ENCODE measurements around the gene SPATS1. TPM values are rescaled to one million over a fixed set of nuclear protein-coding genes. Genes with fewer than 3 reads are reported as not detected.

SPATS1 gene
- total and polyA plus RNA-seq, 4 donors: 1.2 to 4.4 (median 2.3) TPM

DNA sequence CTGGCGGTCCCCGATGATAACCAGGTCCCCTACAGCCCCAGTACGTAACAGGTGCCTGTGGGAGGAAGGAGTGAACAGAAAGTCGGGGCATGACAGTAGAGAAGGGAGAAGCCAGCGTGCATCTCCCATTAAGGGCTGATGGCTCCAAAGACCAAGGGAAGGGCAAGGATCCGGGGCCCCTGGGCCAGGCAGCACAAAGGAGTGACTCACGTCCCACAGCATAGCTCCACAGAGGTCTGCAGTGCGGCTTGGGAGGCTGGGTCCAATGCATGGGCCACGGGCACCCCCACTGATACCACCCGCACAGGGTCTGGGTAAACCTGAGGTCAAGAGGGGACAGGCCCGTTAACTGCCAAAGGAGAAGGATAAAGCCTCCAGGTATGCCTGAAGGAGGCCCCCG lies 39.6 kb upstream of the SPATS1 start:
- DNase-seq (no peak), ATAC-seq (ENCODE audit: insufficient read depth, low FRiP score) (no peak)
- H3K4me1 ChIP-seq (ENCODE audit: control insufficient read depth in 5 of 5, insufficient read depth in 5 of 5, low read length in 5 of 5): peaks cover 0 to 2% (median 0%) of the 10 kb centered on the region in 5 donors
- peaks cover 0 to 70% (median 44%) of the 10 kb centered on the region in 4 donors for H3K36me3 ChIP-seq (ENCODE audit: control insufficient read depth in 4 of 4, insufficient read depth in 4 of 4, low read length in 4 of 4)
- peaks cover 0 to 5% (median 0%) of the 10 kb centered on the region in 3 donors for H3K27me3 ChIP-seq (ENCODE audit: control insufficient read depth in 3 of 3, insufficient read depth in 3 of 3, low read length in 2 of 3)
- no peak overlapping the region for H3K9ac ChIP-seq (ENCODE audit: insufficient read depth in 1 of 2, low read length in 2 of 2)
- H3K9me3 ChIP-seq (ENCODE audit: control insufficient read depth in 4 of 4, insufficient read depth in 3 of 4, low read length in 3 of 4): peaks cover 0 to 2% (median 0%) of the 10 kb centered on the region in 4 donors
- H3K4me3 ChIP-seq: no peak overlapping the region
- no peak for TF ChIP-seq CTCF (IDR thresholded peaks at IDR 0.05; ENCODE audit: control extremely low read depth, extremely low read depth)
- WGBS, 2 donors: 97 to 100% methylated on average over 12 of the region's 12 CpGs
- H3K27ac ChIP-seq (ENCODE audit: low read depth in 1 of 2, low read length in 1 of 2): no peak overlapping the region

GRCh38 chr6:44303842-44304241 lies 38.6 kb upstream of the SPATS1 start:
- DNase-seq: no peak
- Histone ChIP-seq H3K4me3 (no peak overlapping the region), H3K9me3 (ENCODE audit: control insufficient read depth in 4 of 4, insufficient read depth in 3 of 4, low read length in 3 of 4) (peaks cover 0 to 2% (median 0%) of the 10 kb centered on the region in 4 donors), H3K9ac (ENCODE audit: insufficient read depth in 1 of 2, low read length in 2 of 2) (no peak overlapping the region), H3K4me1 (ENCODE audit: control insufficient read depth in 5 of 5, insufficient read depth in 5 of 5, low read length in 5 of 5) (no peaks in the 10 kb centered on the region), H3K27me3 (ENCODE audit: control insufficient read depth in 3 of 3, insufficient read depth in 3 of 3, low read length in 2 of 3) (no peaks in the 10 kb centered on the region), H3K36me3 (ENCODE audit: control insufficient read depth in 4 of 4, insufficient read depth in 4 of 4, low read length in 4 of 4) (peaks cover 0 to 74% (median 46%) of the 10 kb centered on the region in 4 donors), H3K27ac (ENCODE audit: low read depth in 1 of 2, low read length in 1 of 2) (no peak overlapping the region)
- no peak for ATAC-seq (ENCODE audit: insufficient read depth, low FRiP score)
- whole genome bisulfite sequencing, 2 donors: 92 to 94% methylated on average over 6 of the region's 6 CpGs
- TF ChIP-seq CTCF (IDR thresholded peaks at IDR 0.05; ENCODE audit: control extremely low read depth, extremely low read depth): no peak

DNA sequence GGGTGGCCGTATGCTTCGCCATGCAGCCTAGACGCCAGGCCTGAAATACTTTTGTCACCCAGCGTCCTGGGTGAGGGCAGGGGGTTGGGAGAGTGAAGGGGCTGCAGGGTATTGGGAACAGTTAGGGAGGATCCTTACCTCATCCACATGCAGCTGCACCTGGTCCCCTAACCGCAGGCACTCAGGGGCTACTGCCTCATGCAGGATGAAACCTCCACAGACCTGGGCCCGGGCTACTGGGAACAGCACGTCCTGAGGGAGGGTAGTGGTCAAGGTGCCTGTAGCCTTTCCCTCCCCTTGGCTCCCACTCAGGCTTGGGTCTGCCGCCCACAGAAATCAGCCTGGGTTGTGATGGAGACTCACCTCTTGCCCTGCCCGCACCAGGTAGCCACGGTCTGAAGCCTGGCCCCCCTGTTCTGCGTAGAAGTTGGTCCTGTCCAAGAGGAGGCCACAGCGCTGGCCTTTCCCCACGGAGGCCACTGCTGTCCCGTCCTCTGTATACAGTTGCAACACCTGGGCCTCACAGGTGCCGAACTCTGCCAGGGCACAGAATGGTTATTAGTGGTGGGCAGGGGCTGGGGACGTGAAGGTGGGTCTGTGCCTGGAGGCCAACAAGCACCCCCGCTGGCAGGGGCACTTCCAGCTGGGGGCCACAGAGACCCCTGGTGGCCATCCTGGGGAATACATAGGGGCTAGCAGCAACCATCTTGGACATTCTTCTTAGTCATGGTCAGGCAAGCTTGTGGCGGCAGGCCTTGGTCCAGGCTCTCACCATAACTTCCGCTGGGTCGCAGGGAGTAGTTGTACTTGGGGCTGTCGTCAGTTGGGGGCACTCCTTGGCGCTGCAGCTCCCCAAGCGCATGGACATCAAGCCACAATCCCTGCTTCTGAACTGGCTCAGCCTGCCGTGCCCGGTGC lies 37.9 kb upstream of the SPATS1 start:
- H3K36me3 ChIP-seq (ENCODE audit: control insufficient read depth in 4 of 4, insufficient read depth in 4 of 4, low read length in 4 of 4): peaks cover 0 to 81% (median 50%) of the 10 kb centered on the region in 4 donors
- DNase-seq: peak in 1 of 3 donors; percentile 15

More for the DNA sequence above, 37.9 kb upstream of the SPATS1 start:
- Histone ChIP-seq H3K4me3 (no peak overlapping the region), H3K9ac (ENCODE audit: insufficient read depth in 1 of 2, low read length in 2 of 2) (no peak overlapping the region), H3K4me1 (ENCODE audit: control insufficient read depth in 5 of 5, insufficient read depth in 5 of 5, low read length in 5 of 5) (no peaks in the 10 kb centered on the region), H3K27ac (ENCODE audit: low read depth in 1 of 2, low read length in 1 of 2) (no peak overlapping the region), H3K9me3 (ENCODE audit: control insufficient read depth in 4 of 4, insufficient read depth in 3 of 4, low read length in 3 of 4) (peaks cover 0 to 2% (median 0%) of the 10 kb centered on the region in 4 donors), H3K27me3 (ENCODE audit: control insufficient read depth in 3 of 3, insufficient read depth in 3 of 3, low read length in 2 of 3) (no peaks in the 10 kb centered on the region)
- ATAC-seq (ENCODE audit: insufficient read depth, low FRiP score): peak; percentile 48
- WGBS, 2 donors: 84 to 85% methylated on average over 25 of the region's 25 CpGs
- TF ChIP-seq CTCF (IDR thresholded peaks at IDR 0.05; ENCODE audit: control extremely low read depth, extremely low read depth): peak; percentile 30

Data from lung (tissue), 12 donors.